Kidney (tissue), 22 donors: ENCODE data around the gene ZNF865. TPM values are rescaled to one million over a fixed set of nuclear protein-coding genes. Genes with fewer than 3 reads are reported as not detected.

Experiments
- DNase-seq, 5 donors: peaks; one replicate each; pipeline ENCODE4 v3.0.0-alpha.2; 2013 to 2020
- FAIRE-seq: peaks from 2 replicates; lab custom pipeline; 2012; peaks lifted over from hg19 to GRCh38; lab: Jason Lieb, UNC
- H3K27ac ChIP-seq, 2 donors: one replicate each; pipeline ENCODE4 v1.7.0; 2013; ENCODE audit warnings: low read depth in 2 of 2, low read length in 2 of 2, inconsistent platforms in 1 of 2
- H3K27me3 ChIP-seq: one replicate; pipeline ENCODE4 v1.7.1; 2013; ENCODE audit warnings: low read length, inconsistent platforms; ENCODE audit not compliant: control insufficient read depth, insufficient read depth
- H3K36me3 ChIP-seq, 3 donors: one replicate each; pipeline versions ENCODE4 v1.7.0 to v1.7.1; 2013; ENCODE audit warnings: low read length in 3 of 3, control low read depth in 1 of 3, inconsistent platforms in 1 of 3; ENCODE audit not compliant: insufficient read depth in 3 of 3, control insufficient read depth in 2 of 3
- H3K4me1 ChIP-seq, 3 donors: one replicate each; pipeline versions ENCODE4 v1.7.0 to v1.7.1; 2013; ENCODE audit warnings: low read length in 3 of 3, inconsistent platforms in 1 of 3, low read depth in 1 of 3; ENCODE audit not compliant: control insufficient read depth in 2 of 3, insufficient read depth in 2 of 3
- H3K4me3 ChIP-seq, 3 donors: one replicate each; pipeline versions ENCODE4 v1.7.0 to v1.8.1; 2013; ENCODE audit warnings: low read length in 3 of 3, control low read depth in 1 of 3, inconsistent platforms in 1 of 3
- H3K9ac ChIP-seq, 3 donors: one replicate each; pipeline versions ENCODE4 v1.7.0 to v1.7.1; 2013; ENCODE audit warnings: low read length in 3 of 3, control low read depth in 1 of 3, inconsistent platforms in 1 of 3
- H3K9me3 ChIP-seq, 3 donors: one replicate each; pipeline versions ENCODE4 v1.7.0 to v1.7.1; 2013; ENCODE audit warnings: low read length in 3 of 3, control low read depth in 1 of 3, inconsistent platforms in 1 of 3; ENCODE audit not compliant: control insufficient read depth in 2 of 3, insufficient read depth in 1 of 3
- intact Hi-C: fragments of 100-400 bp; cut with DNase I; formaldehyde crosslinking; loops from one replicate; pipeline ENCODE4 v1.11.1; 2022
- long read RNA-seq, 10 donors: library from polyadenylated mRNA in 1 of 10; unstranded in 1 of 10; transcript quantifications; one replicate each; pipeline ENCODE4 v2.0.0 and lab custom pipeline, GENCODE V29; 2021 to 2026
- polyA plus RNA-seq: library from polyadenylated mRNA; stranded (reverse); fragments of 350-450 nt; fragmentation: Illumina TruSeq; extraction: RNeasy Lipid Tissue Mini Kit (QIAGEN cat#74804); gene quantifications from one replicate; pipeline ENCODE4 v1.2.3, GENCODE V29; 2014; ENCODE audit warnings: low read depth, low replicate concordance; ENCODE audit not compliant: insufficient read depth
- total RNA-seq: library from RNA; stranded (reverse); fragmentation: NEBNext Ultra II Directional; extraction: Animal tissue kit (Norgen Biotek cat#: 25700); gene quantifications from one replicate; pipeline ENCODE4 v1.2.1, GENCODE V29; 2021
- TF ChIP-seq, protein P1 (sequence below): IDR thresholded peaks from 3 replicates; pipeline ENCODE4 v1.5.1; 2012; ENCODE audit warnings: mild to moderate bottlenecking, moderate library complexity, borderline replicate concordance; ENCODE audit not compliant: insufficient read depth; ENCODE audit errors: extremely low read depth
- donor health status: control.
- donor health status: control.
- donor health status: control.
- donor health status: control.
- donor health status: control.
- donor health status: DM: yes; HTN: yes; CAD: no.
- donor health status: Normal renal cell carcinoma (clear cell type).

Gene ZNF865
- total RNA-seq (17.4 TPM), polyA plus RNA-seq (5.8 TPM)
- long read RNA-seq, donor 1, full-length matches to known transcripts: 6 of 6 reads
- long read RNA-seq, donor 1, partial matches to known transcripts: 0 of 6 reads
- long read RNA-seq, donor 1, other reads (novel, unspliced or antisense): 0 of 6 reads
- long read RNA-seq, donor 2, full-length matches to known transcripts: 4 of 4 reads
- long read RNA-seq, donor 2, partial matches to known transcripts: 0 of 4 reads
- long read RNA-seq, donor 2, other reads (novel, unspliced or antisense): 0 of 4 reads
- long read RNA-seq, donor 3, full-length matches to known transcripts: 8 of 8 reads
- long read RNA-seq, donor 3, partial matches to known transcripts: 0 of 8 reads
- long read RNA-seq, donor 3, other reads (novel, unspliced or antisense): 0 of 8 reads
- long read RNA-seq, donor 4, full-length matches to known transcripts: 8 of 8 reads
- long read RNA-seq, donor 4, partial matches to known transcripts: 0 of 8 reads
- long read RNA-seq, donor 4, other reads (novel, unspliced or antisense): 0 of 8 reads
- long read RNA-seq, donor 5: 0 reads
- long read RNA-seq, donor 6, full-length matches to known transcripts: 4 of 4 reads
- long read RNA-seq, donor 6, partial matches to known transcripts: 0 of 4 reads
- long read RNA-seq, donor 6, other reads (novel, unspliced or antisense): 0 of 4 reads
- long read RNA-seq, donor 7, partial matches to known transcripts: 0 of 9 reads
- long read RNA-seq, donor 7, other reads (novel, unspliced or antisense): 9 of 9 reads
- long read RNA-seq, donor 8, full-length matches to known transcripts: 7 of 7 reads
- long read RNA-seq, donor 8, partial matches to known transcripts: 0 of 7 reads
- long read RNA-seq, donor 8, other reads (novel, unspliced or antisense): 0 of 7 reads
- long read RNA-seq, donor 9, full-length matches to known transcripts: 3 of 3 reads
- long read RNA-seq, donor 9, partial matches to known transcripts: 0 of 3 reads
- long read RNA-seq, donor 9, other reads (novel, unspliced or antisense): 0 of 3 reads
- long read RNA-seq, donor 10, full-length matches to known transcripts: 4 of 4 reads
- long read RNA-seq, donor 10, partial matches to known transcripts: 0 of 4 reads
- long read RNA-seq, donor 10, other reads (novel, unspliced or antisense): 0 of 4 reads

DNA sequence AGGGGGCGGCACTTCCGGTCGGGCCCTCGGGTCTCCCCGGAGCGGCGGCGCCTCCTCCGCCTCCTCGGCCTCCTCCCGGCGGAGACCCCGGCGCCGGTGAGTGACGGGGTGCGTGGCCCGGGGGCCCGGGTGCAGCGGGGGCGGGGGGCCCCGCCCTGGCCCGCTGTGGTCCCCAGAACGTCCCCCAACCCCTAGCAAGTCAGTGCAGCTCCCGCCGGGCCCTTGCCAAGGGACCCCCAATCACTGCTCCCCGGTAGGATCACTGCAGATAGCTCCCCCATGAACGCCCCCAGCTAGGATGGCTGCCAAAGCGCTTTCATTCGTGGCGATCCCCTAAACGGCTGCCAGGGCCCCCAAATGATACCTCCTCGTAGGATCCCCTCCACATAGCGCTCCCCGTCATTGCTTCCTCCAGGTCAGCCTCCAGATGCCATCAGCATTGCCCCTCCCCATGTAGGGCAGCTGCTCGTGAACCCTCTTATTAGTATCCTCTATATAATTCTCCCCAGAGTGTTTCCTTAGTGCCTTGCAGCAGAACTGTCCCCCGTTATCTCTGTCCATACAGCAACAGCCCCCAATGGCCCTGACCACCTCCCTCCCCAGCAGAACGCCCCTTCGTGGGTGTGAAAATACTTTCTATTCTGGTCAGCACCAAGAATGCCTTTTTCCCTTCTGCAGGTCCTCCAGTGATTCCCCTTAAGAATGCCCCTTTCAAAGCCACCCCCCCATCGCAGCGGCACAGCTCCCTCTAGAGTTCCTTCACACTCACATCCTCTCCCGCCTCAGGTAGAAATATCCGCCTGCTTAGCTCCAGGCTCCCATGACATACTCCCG lies at the start of gene ZNF865:
ZNF865 (plus strand) TSS at position 11 of the 834 bp plus-strand sequence. CDS start 7,972 bp downstream, outside the sequence.
- H3K36me3 ChIP-seq: peaks cover 0 to 3% (median 0%) of the 10 kb centered on the region in 3 donors
- FAIRE-seq (no peak), DNase-seq (peak; percentile 87 to 94 (median 90))
- H3K9me3 ChIP-seq: no peaks in the 10 kb centered on the region
- intact Hi-C loops: no loop called here
- H3K27ac ChIP-seq: peak within 1 kb of the TSS; percentile 92 to 98
- TF ChIP-seq, protein P1, sequence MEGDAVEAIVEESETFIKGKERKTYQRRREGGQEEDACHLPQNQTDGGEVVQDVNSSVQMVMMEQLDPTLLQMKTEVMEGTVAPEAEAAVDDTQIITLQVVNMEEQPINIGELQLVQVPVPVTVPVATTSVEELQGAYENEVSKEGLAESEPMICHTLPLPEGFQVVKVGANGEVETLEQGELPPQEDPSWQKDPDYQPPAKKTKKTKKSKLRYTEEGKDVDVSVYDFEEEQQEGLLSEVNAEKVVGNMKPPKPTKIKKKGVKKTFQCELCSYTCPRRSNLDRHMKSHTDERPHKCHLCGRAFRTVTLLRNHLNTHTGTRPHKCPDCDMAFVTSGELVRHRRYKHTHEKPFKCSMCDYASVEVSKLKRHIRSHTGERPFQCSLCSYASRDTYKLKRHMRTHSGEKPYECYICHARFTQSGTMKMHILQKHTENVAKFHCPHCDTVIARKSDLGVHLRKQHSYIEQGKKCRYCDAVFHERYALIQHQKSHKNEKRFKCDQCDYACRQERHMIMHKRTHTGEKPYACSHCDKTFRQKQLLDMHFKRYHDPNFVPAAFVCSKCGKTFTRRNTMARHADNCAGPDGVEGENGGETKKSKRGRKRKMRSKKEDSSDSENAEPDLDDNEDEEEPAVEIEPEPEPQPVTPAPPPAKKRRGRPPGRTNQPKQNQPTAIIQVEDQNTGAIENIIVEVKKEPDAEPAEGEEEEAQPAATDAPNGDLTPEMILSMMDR: peak; percentile 68
- H3K4me3 ChIP-seq: peak within 1 kb of the TSS; percentile 81 to 92 (median 89)
- H3K4me1 ChIP-seq: peaks cover 0 to 18% (median 3%) of the 10 kb centered on the region in 3 donors
- H3K9ac ChIP-seq: peak within 1 kb of the TSS; percentile 81 to 90 (median 83)
- no peaks in the 10 kb centered on the region for H3K27me3 ChIP-seq

GRCh38 chr19:55559684-55560083 lies 45.8 kb upstream of the ZNF865 start:
- TF ChIP-seq, protein P1: no peak
- intact Hi-C loops: no loop called here

DNA sequence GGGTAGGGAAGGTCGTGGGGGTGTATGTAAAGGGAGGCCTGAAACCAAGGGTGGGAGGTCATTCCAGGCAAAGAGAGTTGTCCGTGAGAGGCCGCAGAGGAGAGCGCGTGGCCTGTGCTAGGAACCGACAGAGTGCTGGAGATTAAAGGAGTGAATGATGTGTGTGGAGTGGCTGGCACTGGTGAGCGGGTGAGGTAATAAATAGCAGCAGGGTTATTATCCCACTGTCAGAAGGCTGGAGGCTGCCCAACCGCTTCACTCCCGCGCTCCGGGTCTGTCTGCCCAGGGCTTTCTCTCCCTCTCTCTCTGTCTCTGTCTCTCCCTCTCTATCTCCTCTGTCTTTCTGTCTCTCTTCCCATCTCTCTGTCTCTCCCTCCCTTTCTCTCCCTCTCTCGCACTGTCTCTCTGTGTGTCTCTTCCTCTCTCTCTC lies 42.2 kb upstream of the ZNF865 start:
- no peak overlapping the region for H3K27ac ChIP-seq
- no peaks in the 10 kb centered on the region for H3K4me1 ChIP-seq
- H3K9me3 ChIP-seq: no peaks in the 10 kb centered on the region
- peak in 4 of 5 donors; percentile 54 to 72 (median 60) for DNase-seq
- H3K4me3 ChIP-seq: no peak overlapping the region
- TF ChIP-seq, protein P1: no peak
- no peaks in the 10 kb centered on the region for H3K36me3 ChIP-seq
- FAIRE-seq: no peak
- H3K9ac ChIP-seq: no peak overlapping the region
- H3K27me3 ChIP-seq: no peaks in the 10 kb centered on the region
- intact Hi-C loops: no loop called here

More at GRCh38 chr19:55559684-55560083, 45.8 kb upstream of the ZNF865 start:
- no peak overlapping the region for H3K27ac ChIP-seq
- no peak for FAIRE-seq
- H3K9ac ChIP-seq: no peak overlapping the region
- no peaks in the 10 kb centered on the region for H3K9me3 ChIP-seq
- no peaks in the 10 kb centered on the region for H3K4me1 ChIP-seq
- H3K4me3 ChIP-seq: no peak overlapping the region
- no peaks in the 10 kb centered on the region for H3K36me3 ChIP-seq
- H3K27me3 ChIP-seq: no peaks in the 10 kb centered on the region
- DNase-seq: no peak
